Measurements from ENCODE around the gene SLC35G3. TPM values are rescaled to one million over a fixed set of nuclear protein-coding genes. Genes with fewer than 3 reads are reported as not detected.

SLC35G3 gene
- total RNA-seq, 1 experiment from 2014 or later: not detected

DNA sequence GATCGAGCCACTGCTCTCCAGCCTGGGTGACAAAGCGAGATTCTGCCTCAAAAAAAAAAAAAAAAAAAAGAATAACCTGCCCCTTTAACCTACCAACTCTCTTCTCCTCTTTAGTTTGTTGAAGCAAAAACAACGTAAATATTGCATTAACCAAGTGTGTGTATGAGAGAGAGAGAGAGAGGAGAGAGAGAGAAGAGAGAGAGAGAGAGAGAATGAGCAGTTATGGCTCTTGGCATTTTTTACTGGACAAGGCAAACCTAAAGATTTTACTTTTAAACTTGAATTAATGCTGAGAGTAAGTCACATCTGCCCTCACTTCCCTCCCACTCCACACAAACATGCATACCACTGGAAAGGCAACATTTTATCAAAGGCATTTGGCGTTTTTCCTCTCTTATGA is 45.6 kb upstream of the SLC35G3 start:
- Histone ChIP-seq H3T11ph (ENCODE audit: low read length) (no peak overlapping the region), H3K4ac (ENCODE audit: low read depth, low read length) (no peak overlapping the region), H3K79me1 (ENCODE audit: insufficient read depth, low read depth, low read length, poor library complexity, severe bottlenecking) (no peaks in the 10 kb centered on the region), H3K9ac (ENCODE audit: extremely low read depth, insufficient read length, low read length) (no peak overlapping the region), H3K4me1 (ENCODE audit: insufficient read depth, low read length) (peaks cover 3% of the 10 kb centered on the region; the same call in 1 of the 2 replicates), H4K8ac (replicated peaks; ENCODE audit: insufficient read length, low read depth, low read length) (no peak overlapping the region), H4K20me1 (ENCODE audit: control insufficient read depth, insufficient read depth, insufficient read length) (no peaks in the 10 kb centered on the region), H2BK5ac (ENCODE audit: insufficient read length, low read length) (no peak overlapping the region), H4K5ac (ENCODE audit: insufficient read length, low read depth, low read length) (no peak overlapping the region), H4K91ac (ENCODE audit: insufficient read length, low read depth, low read length) (no peak overlapping the region), H3K56ac (ENCODE audit: insufficient read length, low read depth, low read length) (no peak overlapping the region), H2AK5ac (ENCODE audit: insufficient read length, low read length) (no peak overlapping the region), H2BK120ac (ENCODE audit: low read depth, low read length, poor library complexity, severe bottlenecking) (no peak overlapping the region), H3K9me3 (ENCODE audit: control insufficient read depth, low read depth, low read length) (no peaks in the 10 kb centered on the region), H2BK15ac (ENCODE audit: low read depth, low read length) (no peak overlapping the region), H3K27me3 (ENCODE audit: insufficient read depth, low read length) (no peaks in the 10 kb centered on the region), H3K27ac (ENCODE audit: insufficient read length, low read depth, low read length) (no peak overlapping the region), H3K14ac (ENCODE audit: insufficient read depth, low read length) (no peak overlapping the region), H3K23ac (ENCODE audit: insufficient read length, low read depth, low read length) (no peak overlapping the region), H3K4me2 (ENCODE audit: insufficient read depth, insufficient read length, low read length) (no peak overlapping the region), H3K23me2 (ENCODE audit: insufficient read length, low read depth, low read length, poor library complexity, severe bottlenecking) (peaks cover 10% of the 10 kb centered on the region), H3K18ac (ENCODE audit: insufficient read length, low read depth, low read length) (no peak overlapping the region), H3K79me2 (ENCODE audit: insufficient read depth, low read length) (no peaks in the 10 kb centered on the region), H2BK20ac (ENCODE audit: low read depth, low read length, poor library complexity, severe bottlenecking) (no peak overlapping the region), H2AFZ (ENCODE audit: low read length) (no peak overlapping the region), H2BK12ac (ENCODE audit: insufficient read length, low read depth, low read length) (no peak overlapping the region)
- DNase-seq: no peak
- WGBS (ENCODE audit: extremely low coverage, insufficient read length, low lambda C conversion rate): no CpG with 5 or more reads among the region's 4 CpGs
- no peak overlapping the region for H3K4me3 Mint-ChIP-seq
- peaks cover 26% of the 10 kb centered on the region for H3K27me3 Mint-ChIP-seq (ENCODE audit: low read depth)
- H3K36me3 Mint-ChIP-seq (ENCODE audit: insufficient read depth in 1 of 3, low read depth in 3 of 3): peaks cover 0 to 2% (median 0%) of the 10 kb centered on the region in 3 experiments; a peak in 1 of 7 replicates
- H3K9me3 Mint-ChIP-seq: peaks cover 0 to 5% of the 10 kb centered on the region in 2 experiments; a peak in 2 of 5 replicates
- no peak overlapping the region for H3K27ac Mint-ChIP-seq
- H3K4me1 Mint-ChIP-seq: peaks cover 17% of the 10 kb centered on the region in 2 experiments
- TF ChIP-seq, protein P1, sequence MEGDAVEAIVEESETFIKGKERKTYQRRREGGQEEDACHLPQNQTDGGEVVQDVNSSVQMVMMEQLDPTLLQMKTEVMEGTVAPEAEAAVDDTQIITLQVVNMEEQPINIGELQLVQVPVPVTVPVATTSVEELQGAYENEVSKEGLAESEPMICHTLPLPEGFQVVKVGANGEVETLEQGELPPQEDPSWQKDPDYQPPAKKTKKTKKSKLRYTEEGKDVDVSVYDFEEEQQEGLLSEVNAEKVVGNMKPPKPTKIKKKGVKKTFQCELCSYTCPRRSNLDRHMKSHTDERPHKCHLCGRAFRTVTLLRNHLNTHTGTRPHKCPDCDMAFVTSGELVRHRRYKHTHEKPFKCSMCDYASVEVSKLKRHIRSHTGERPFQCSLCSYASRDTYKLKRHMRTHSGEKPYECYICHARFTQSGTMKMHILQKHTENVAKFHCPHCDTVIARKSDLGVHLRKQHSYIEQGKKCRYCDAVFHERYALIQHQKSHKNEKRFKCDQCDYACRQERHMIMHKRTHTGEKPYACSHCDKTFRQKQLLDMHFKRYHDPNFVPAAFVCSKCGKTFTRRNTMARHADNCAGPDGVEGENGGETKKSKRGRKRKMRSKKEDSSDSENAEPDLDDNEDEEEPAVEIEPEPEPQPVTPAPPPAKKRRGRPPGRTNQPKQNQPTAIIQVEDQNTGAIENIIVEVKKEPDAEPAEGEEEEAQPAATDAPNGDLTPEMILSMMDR (conservative IDR thresholded peaks at IDR 0.05): no peak

All from H9 (cell line).